ENCODE data around the gene WDR1. TPM values are rescaled to one million over a fixed set of nuclear protein-coding genes. Genes with fewer than 3 reads are reported as not detected.

Gene WDR1
- total and polyA plus RNA-seq, 10 of the 15 experiments (the other 5 are each of a cell fraction or from before 2014, with no cell fraction given) = 28.5 to 397 (median 290) TPM

GRCh38 chr4:10161840-10162239 is 45.2 kb upstream of the WDR1 start:
- CTCF ChIA-PET = interaction anchor here (0.9 to 3.3 kb wide), 5 partner anchors 377 to 392 kb away, joined by 3 to 10 read pairs (median 6); no protein-coding TSS in a partner anchor
- SMC1A ChIA-PET (ENCODE audit: uncharacterized antibody, unreplicated experiment) = no interaction called here
- Histone ChIP-seq H3K9me3 (replicated peaks; ENCODE audit: control insufficient read depth, insufficient read depth, low read length) (no peaks in the 10 kb centered on the region), H3K4me3 (no peak overlapping the region), H3K4me1 (ENCODE audit: control insufficient read depth, insufficient read depth, low read length) (no peaks in the 10 kb centered on the region), H4K20me1 (ENCODE audit: control insufficient read depth, insufficient read depth) (no peaks in the 10 kb centered on the region), H3K4me2 (ENCODE audit: control insufficient read depth, insufficient read depth) (no peak overlapping the region), H2AFZ (ENCODE audit: control insufficient read depth, low read depth, low read length) (no peak overlapping the region), H3K27me3 (replicated peaks in 1 of 2; ENCODE audit: control insufficient read depth in 2 of 2, insufficient read depth in 2 of 2, low read length in 1 of 2) (no peaks in the 10 kb centered on the region), H3K79me2 (ENCODE audit: control insufficient read depth, insufficient read depth, low read length) (no peaks in the 10 kb centered on the region), H3K27ac (ENCODE audit: control insufficient read depth, insufficient read depth) (no peak overlapping the region), H3K36me3 (ENCODE audit: control insufficient read depth in 2 of 2, insufficient read depth in 2 of 2, low read length in 1 of 2) (no peaks in the 10 kb centered on the region), H3K9ac (ENCODE audit: control insufficient read depth, insufficient read depth, low read length) (no peak overlapping the region)
- intact Hi-C loops (cut with micrococcal nuclease; ENCODE audit: unreplicated experiment) = no loop called here
- 28% methylated on average over 6 of the region's 6 CpGs for WGBS (ENCODE audit: insufficient coverage, insufficient replicate concordance, low lambda C conversion rate, missing lambda C conversion rate)
- no peak for FAIRE-seq
- ATAC-seq = no peak
- in situ Hi-C loops (cut with MboI) = loop anchor here (10.0 kb wide), 1 partner anchor 243 kb away; no protein-coding TSS in a partner anchor
- RAD21 ChIA-PET (ENCODE audit: unreplicated experiment) = no interaction called here
- POLR2A ChIA-PET = no interaction called here
- no peak for DNase-seq (ENCODE audit: low read depth, low spot score)
- TF ChIP-seq ZBTB11 (CRISPR knock-in tag; IDR thresholded peaks at IDR 0.05) = no peak
- no peak for TF ChIP-seq BCL11A (IDR thresholded peaks at IDR 0.05; ENCODE audit: low read depth, low read length)
- TF ChIP-seq CEBPZ (IDR thresholded peaks at IDR 0.05; ENCODE audit: low read depth, low read length) = no peak
- TF ChIP-seq ASH2L (IDR thresholded peaks at IDR 0.05; ENCODE audit: borderline replicate concordance, low read depth) = no peak
- TF ChIP-seq BCL3 (IDR thresholded peaks at IDR 0.05; ENCODE audit: borderline replicate concordance, insufficient read depth, low read depth, low read length, poor library complexity, severe bottlenecking) = no peak
- TF ChIP-seq KAT2A (conservative IDR thresholded peaks at IDR 0.05; ENCODE audit: control insufficient read depth, low read depth, low read length) = no peak
- TF ChIP-seq PAX8 (IDR thresholded peaks at IDR 0.05) = no peak
- no peak for TF ChIP-seq NFYA (IDR thresholded peaks at IDR 0.05; ENCODE audit: borderline replicate concordance, low read depth, low read length)
- no peak for TF ChIP-seq LARP7 (IDR thresholded peaks at IDR 0.05)
- no peak for TF ChIP-seq ZNF217 (IDR thresholded peaks at IDR 0.05)
- TF ChIP-seq POLR2AphosphoS5 (IDR thresholded peaks at IDR 0.05; ENCODE audit: low read length) = no peak
- no peak for TF ChIP-seq CHD1 (IDR thresholded peaks at IDR 0.05; ENCODE audit: low read depth, low read length)
- BruUV-seq (replicated peaks) = no TSS peak

All from GM12878 (cell line).